ENCODE results near the gene PCDHA4.
"Not testable (repeated sequence)": the region's sequence is repeated elsewhere in the genome, so short reads cannot be mapped to it uniquely, and the experiment has no call there.

The PCDHA4 gene

DNA sequence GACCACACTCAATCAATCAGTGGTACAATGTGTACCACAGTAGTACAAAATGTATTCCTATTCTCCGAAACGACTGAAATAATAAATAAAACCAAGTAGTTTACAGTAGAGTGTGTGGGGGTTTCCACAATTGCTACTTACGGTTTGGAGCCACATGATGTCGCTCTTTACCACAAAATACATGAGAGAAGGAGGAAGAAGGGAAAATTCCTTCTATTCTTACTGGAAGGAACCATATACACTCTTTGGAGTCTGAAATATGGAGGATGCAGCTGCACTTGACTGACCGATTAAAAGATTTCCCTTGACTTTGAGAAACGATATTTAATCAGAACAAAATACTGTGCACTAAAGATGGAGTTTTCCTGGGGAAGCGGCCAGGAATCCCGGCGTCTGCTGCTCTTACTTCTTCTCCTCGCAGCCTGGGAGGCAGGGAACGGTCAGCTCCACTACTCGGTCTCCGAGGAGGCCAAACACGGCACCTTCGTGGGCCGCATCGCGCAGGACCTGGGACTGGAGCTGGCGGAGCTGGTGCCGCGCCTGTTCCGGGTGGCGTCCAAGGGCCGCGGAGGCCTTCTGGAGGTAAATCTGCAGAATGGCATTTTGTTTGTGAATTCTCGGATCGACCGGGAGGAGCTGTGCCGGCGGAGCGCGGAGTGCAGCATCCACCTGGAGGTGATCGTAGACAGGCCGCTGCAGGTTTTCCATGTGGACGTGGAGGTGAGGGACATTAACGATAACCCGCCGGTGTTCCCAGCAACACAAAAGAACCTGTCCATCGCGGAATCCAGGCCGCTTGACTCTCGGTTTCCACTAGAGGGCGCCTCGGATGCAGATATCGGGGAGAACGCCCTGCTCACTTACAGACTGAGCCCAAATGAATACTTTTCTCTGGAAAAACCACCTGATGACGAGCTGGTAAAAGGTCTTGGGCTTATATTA, at the start of gene PCDHA4:
PCDHA4 (plus strand) TSS at position 235 of the 942 bp plus-strand sequence.
- no peak for DNase-seq
- TF ChIP-seq, protein P1, sequence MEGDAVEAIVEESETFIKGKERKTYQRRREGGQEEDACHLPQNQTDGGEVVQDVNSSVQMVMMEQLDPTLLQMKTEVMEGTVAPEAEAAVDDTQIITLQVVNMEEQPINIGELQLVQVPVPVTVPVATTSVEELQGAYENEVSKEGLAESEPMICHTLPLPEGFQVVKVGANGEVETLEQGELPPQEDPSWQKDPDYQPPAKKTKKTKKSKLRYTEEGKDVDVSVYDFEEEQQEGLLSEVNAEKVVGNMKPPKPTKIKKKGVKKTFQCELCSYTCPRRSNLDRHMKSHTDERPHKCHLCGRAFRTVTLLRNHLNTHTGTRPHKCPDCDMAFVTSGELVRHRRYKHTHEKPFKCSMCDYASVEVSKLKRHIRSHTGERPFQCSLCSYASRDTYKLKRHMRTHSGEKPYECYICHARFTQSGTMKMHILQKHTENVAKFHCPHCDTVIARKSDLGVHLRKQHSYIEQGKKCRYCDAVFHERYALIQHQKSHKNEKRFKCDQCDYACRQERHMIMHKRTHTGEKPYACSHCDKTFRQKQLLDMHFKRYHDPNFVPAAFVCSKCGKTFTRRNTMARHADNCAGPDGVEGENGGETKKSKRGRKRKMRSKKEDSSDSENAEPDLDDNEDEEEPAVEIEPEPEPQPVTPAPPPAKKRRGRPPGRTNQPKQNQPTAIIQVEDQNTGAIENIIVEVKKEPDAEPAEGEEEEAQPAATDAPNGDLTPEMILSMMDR (IDR thresholded peaks at IDR 0.05), result peak; percentile 22
- H3K9me3 ChIP-seq, result peaks cover 0 to 58% (median 38%) of the 10 kb centered on the region in 3 donors

GRCh38 chr5:140764177-140764973, 42.5 kb upstream of the PCDHA4 start:
- Histone ChIP-seq H3K27ac (no peak overlapping the region), H3K27me3 (no peaks in the 10 kb centered on the region), H3K4me3 (no peak overlapping the region), H3K9me3 (peaks cover 20 to 96% (median 90%) of the 10 kb centered on the region in 3 donors), H3K4me1 (no peaks in the 10 kb centered on the region), H3K36me3 (peaks cover 0 to 3% (median 0%) of the 10 kb centered on the region in 3 donors)
- intact Hi-C loops (cut with DNase I; ENCODE audit: low total_unique reads), result no loop called here
- no peak for DNase-seq
- TF ChIP-seq, protein P1 (IDR thresholded peaks at IDR 0.05), result no peak

More for the DNA sequence above, at the start of gene PCDHA4:
- intact Hi-C loops (cut with DNase I; ENCODE audit: low total_unique reads), result loop anchor here (10.0 kb wide), 1 partner anchor 238 kb away; no protein-coding TSS in a partner anchor
- Histone ChIP-seq H3K27me3 (no peaks in the 10 kb centered on the region), H3K27ac (peak within 1 kb of the TSS in 1 of 2 donors; percentile 59), H3K4me1 (no peaks in the 10 kb centered on the region), H3K4me3 (peak within 1 kb of the TSS; percentile 38 to 52), H3K36me3 (no peaks in the 10 kb centered on the region)

GRCh38 chr5:140767444-140767843, 39.4 kb upstream of the PCDHA4 start:
- Histone ChIP-seq H3K36me3 (peaks cover 0 to 3% (median 0%) of the 10 kb centered on the region in 3 donors), H3K4me1 (no peaks in the 10 kb centered on the region), H3K4me3 (no peak overlapping the region), H3K27me3 (no peaks in the 10 kb centered on the region), H3K27ac (no peak overlapping the region), H3K9me3 (peaks cover 11 to 98% (median 80%) of the 10 kb centered on the region in 3 donors)
- intact Hi-C loops (cut with DNase I; ENCODE audit: low total_unique reads), result no loop called here
- TF ChIP-seq, protein P1 (IDR thresholded peaks at IDR 0.05), result no peak
- no peak for DNase-seq

DNA sequence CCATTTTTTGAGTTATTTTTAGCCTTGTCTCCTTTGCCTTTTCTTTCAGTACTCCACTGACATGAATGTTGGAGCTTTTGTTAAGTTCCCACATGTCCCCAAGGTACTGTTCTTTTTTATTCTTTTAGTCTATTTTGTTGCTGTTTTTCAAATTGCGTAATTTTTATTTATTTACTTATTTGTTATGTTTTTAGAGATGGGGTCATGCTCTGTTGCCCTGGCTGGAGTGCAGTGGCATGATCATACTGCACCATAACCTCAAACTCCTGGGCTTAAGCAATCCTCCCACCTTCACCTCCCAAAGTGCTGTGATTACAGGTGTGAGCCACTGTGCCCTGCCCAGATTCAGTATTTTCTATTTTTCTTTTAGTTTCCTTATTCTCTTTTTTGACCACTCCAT, 26.4 kb upstream of the PCDHA4 start:
- peaks cover 0 to 66% (median 61%) of the 10 kb centered on the region in 3 donors for H3K9me3 ChIP-seq
- H3K27ac ChIP-seq, result no peak overlapping the region
- no peak overlapping the region for H3K4me3 ChIP-seq
- no peaks in the 10 kb centered on the region for H3K36me3 ChIP-seq
- H3K27me3 ChIP-seq, result no peaks in the 10 kb centered on the region
- intact Hi-C loops (cut with DNase I; ENCODE audit: low total_unique reads), result no loop called here
- DNase-seq, result no peak
- no peaks in the 10 kb centered on the region for H3K4me1 ChIP-seq
- TF ChIP-seq, protein P1 (IDR thresholded peaks at IDR 0.05), result no peak

DNA sequence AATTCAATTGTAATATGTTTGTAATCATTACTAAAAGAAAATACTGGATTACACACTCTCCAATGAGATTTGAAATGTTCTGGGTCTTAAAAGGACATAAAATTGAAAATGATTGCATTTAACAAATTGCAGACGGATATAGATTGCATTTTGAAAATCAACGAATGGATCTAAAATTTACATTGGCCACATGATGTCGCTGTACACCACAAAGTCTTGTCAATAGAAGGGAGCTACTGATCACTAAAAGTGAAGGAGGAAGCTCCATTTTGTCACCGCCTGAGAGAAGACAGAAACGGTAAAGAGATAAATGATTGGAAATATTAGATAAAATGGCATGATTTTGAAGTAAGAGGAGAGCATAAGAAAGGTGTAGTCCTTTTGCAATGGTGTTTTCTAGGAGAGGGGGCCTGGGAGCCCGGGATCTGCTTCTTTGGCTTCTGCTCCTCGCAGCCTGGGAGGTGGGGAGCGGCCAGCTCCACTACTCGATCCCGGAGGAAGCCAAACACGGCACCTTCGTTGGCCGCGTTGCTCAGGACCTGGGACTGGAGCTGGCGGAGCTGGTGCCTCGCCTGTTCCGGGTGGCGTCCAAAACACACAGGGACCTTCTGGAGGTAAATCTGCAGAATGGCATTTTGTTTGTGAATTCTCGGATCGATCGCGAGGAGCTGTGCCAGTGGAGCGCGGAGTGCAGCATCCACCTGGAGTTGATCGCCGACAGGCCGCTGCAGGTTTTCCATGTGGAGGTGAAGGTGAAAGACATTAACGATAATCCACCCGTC, 20.8 kb upstream of the PCDHA4 start, which contains the start of gene PCDHA1:
PCDHA1 (plus strand) TSS at position 236 of the 782 bp plus-strand sequence.
- no peak for DNase-seq
- TF ChIP-seq, protein P1 (IDR thresholded peaks at IDR 0.05), result no peak
- no peaks in the 10 kb centered on the region for H3K4me1 ChIP-seq
- H3K27ac ChIP-seq, result no peak within 1 kb of the TSS
- peaks cover 0 to 18% of the 10 kb centered on the region in 2 donors for H3K27me3 ChIP-seq
- H3K9me3 ChIP-seq, result peaks cover 3 to 89% (median 58%) of the 10 kb centered on the region in 3 donors
- H3K4me3 ChIP-seq, result no peak within 1 kb of the TSS
- H3K36me3 ChIP-seq, result peaks cover 0 to 8% (median 5%) of the 10 kb centered on the region in 3 donors
- intact Hi-C loops (cut with DNase I; ENCODE audit: low total_unique reads), result no loop called here

- peaks cover 3 to 78% (median 51%) of the 10 kb centered on the region in 3 donors for H3K9me3 ChIP-seq
- peaks cover 0 to 18% of the 10 kb centered on the region in 2 donors for H3K27me3 ChIP-seq
- H3K4me1 ChIP-seq; intact Hi-C loops (cut with DNase I; ENCODE audit: low total_unique reads); DNase-seq; H3K4me3 ChIP-seq; H3K27ac ChIP-seq; H3K36me3 ChIP-seq: not testable (repeated sequence)
Observed at GRCh38 chr5:140787422-140787821, 19.4 kb upstream of the PCDHA4 start.

- intact Hi-C loops (cut with DNase I; ENCODE audit: low total_unique reads); H3K36me3 ChIP-seq; DNase-seq; H3K4me3 ChIP-seq; H3K4me1 ChIP-seq; H3K27ac ChIP-seq: not testable (repeated sequence)
- peaks cover 3 to 73% (median 48%) of the 10 kb centered on the region in 3 donors for H3K9me3 ChIP-seq
- H3K27me3 ChIP-seq, result peaks cover 0 to 18% of the 10 kb centered on the region in 2 donors
Observed at GRCh38 chr5:140787849-140788504, 18.9 kb upstream of the PCDHA4 start.

Measured in tibial artery (tissue), 4 donors.